ENCODE results near the gene PGLYRP4.

DNA sequence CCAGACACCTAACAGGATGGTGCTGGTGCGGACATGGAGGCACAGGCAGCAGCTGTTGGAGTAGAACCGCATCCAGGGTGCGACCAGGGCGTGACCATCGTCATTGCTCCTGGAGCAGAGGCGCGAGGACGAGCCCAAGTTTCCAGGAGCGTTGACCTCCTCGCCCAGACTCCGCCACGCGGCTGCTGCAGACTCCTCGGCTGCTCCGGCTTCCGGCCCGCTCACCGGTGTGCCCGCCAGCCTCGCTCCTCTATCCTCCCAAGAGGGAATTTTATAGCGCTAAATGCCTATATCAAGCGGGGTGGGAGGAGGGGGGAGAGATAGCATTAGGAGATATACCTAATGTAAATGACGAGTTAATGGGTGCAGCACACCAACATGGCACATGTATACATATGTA, 32.1 kb upstream of the PGLYRP4 start:
- TF ChIP-seq EZH2 (IDR thresholded peaks at IDR 0.05; ENCODE audit: insufficient read depth, poor library complexity, severe bottlenecking) (no peak), EZH2phosphoT487 (IDR thresholded peaks at IDR 0.05; ENCODE audit: insufficient read depth, low read depth) (no peak)
